Measurements from ENCODE around the gene GPC2. TPM values are rescaled to one million over a fixed set of nuclear protein-coding genes. Genes with fewer than 3 reads are reported as not detected.

The GPC2 gene
- total and polyA plus RNA-seq, 2 experiments from 2014 or later = 32.1 to 47.9 TPM

- Histone ChIP-seq H3K36me3 (no peaks in the 10 kb centered on the region), H3K27me3 (peaks cover 13% of the 10 kb centered on the region), H3K4me1 (ENCODE audit: low read depth) (peaks cover 10% of the 10 kb centered on the region), H3K9me3 (ENCODE audit: low read depth) (no peaks in the 10 kb centered on the region), H3K4me3 (peak overlapping the region; percentile 25), H3K27ac (no peak overlapping the region)
- peak in 1 of 2 donors; percentile 30 for DNase-seq (ENCODE audit: low read depth in 1 of 2, low spot score in 1 of 2)
- no peak for TF ChIP-seq CTCF (IDR thresholded peaks at IDR 0.05; ENCODE audit: low read depth, low read length)
Observed at GRCh38 chr7:100171087-100171681, 6.0 kb downstream of the GPC2 start.

GRCh38 chr7:100170101-100170897, 6.9 kb downstream of the GPC2 start:
- Histone ChIP-seq H3K27ac (no peak overlapping the region), H3K36me3 (no peaks in the 10 kb centered on the region), H3K4me3 (no peak overlapping the region), H3K9me3 (ENCODE audit: low read depth) (no peaks in the 10 kb centered on the region), H3K4me1 (ENCODE audit: low read depth) (peaks cover 10% of the 10 kb centered on the region), H3K27me3 (peaks cover 13% of the 10 kb centered on the region)
- no peak for TF ChIP-seq CTCF (IDR thresholded peaks at IDR 0.05; ENCODE audit: low read depth, low read length)
- DNase-seq (ENCODE audit: low read depth in 1 of 2, low spot score in 1 of 2) = no peak

- DNase-seq (ENCODE audit: low read depth in 1 of 2, low spot score in 1 of 2) = no peak
- Histone ChIP-seq H3K36me3 (no peaks in the 10 kb centered on the region), H3K27me3 (peaks cover 13% of the 10 kb centered on the region), H3K9me3 (ENCODE audit: low read depth) (no peaks in the 10 kb centered on the region), H3K4me1 (ENCODE audit: low read depth) (peaks cover 10% of the 10 kb centered on the region), H3K27ac (no peak overlapping the region), H3K4me3 (no peak overlapping the region)
- no peak for TF ChIP-seq CTCF (IDR thresholded peaks at IDR 0.05; ENCODE audit: low read depth, low read length)
Observed at GRCh38 chr7:100169147-100169850, 7.9 kb downstream of the GPC2 start.

GRCh38 chr7:100167912-100168323, 9.3 kb downstream of the GPC2 start:
- Histone ChIP-seq H3K27ac (no peak overlapping the region), H3K36me3 (no peaks in the 10 kb centered on the region), H3K27me3 (peaks cover 13% of the 10 kb centered on the region), H3K9me3 (ENCODE audit: low read depth) (no peaks in the 10 kb centered on the region), H3K4me3 (peak overlapping the region; percentile 5), H3K4me1 (ENCODE audit: low read depth) (peaks cover 10% of the 10 kb centered on the region)
- peak; percentile 18 to 20 for DNase-seq (ENCODE audit: low read depth in 1 of 2, low spot score in 1 of 2)
- no peak for TF ChIP-seq CTCF (IDR thresholded peaks at IDR 0.05; ENCODE audit: low read depth, low read length)

- no peaks in the 10 kb centered on the region for H3K9me3 ChIP-seq (ENCODE audit: low read depth)
- no peak for DNase-seq (ENCODE audit: low read depth in 1 of 2, low spot score in 1 of 2)
- peak overlapping the region; percentile 5 for H3K4me3 ChIP-seq
- TF ChIP-seq CTCF (IDR thresholded peaks at IDR 0.05; ENCODE audit: low read depth, low read length) = no peak
- H3K36me3 ChIP-seq = no peaks in the 10 kb centered on the region
- peaks cover 10% of the 10 kb centered on the region for H3K4me1 ChIP-seq (ENCODE audit: low read depth)
- H3K27ac ChIP-seq = no peak overlapping the region
- H3K27me3 ChIP-seq = peaks cover 13% of the 10 kb centered on the region
Observed at GRCh38 chr7:100166970-100167911, 9.9 kb downstream of the GPC2 start.
